Erythroblast (primary cell): ENCODE measurements around the gene SBF2.

Experiments
- GATA1 ChIP-seq: IDR thresholded peaks from 2 replicates; pipeline ENCODE4 v1.6.1; 2011; ENCODE audit warnings: low read depth, mild to moderate bottlenecking, control low read depth, low read length, moderate library complexity
- POLR2A ChIP-seq: IDR thresholded peaks from 2 replicates; pipeline ENCODE4 v1.6.1; 2011; ENCODE audit warnings: mild to moderate bottlenecking, low read length

- no peak for TF ChIP-seq POLR2A
- no peak for TF ChIP-seq GATA1
These were observed 451.1 kb downstream of the SBF2 start for GRCh38 chr11:9842923-9843322.
